Stimulated activated naive CD8-positive, alpha-beta T cell treated with anti-CD3 and anti-CD28 coated beads, Interleukin-15, Interleukin-2, amounts not matched to agents 100 U/mL and 50 U/mL, for 24 hours (primary cell): ENCODE measurements around the gene COMMD2.
A peak's percentile ranks its signal among the peaks of the same experiment; 100 is the strongest.

Experiments used
- ATAC-seq: fragments of 150-1000 bp; cut with Tn5 transposase; one replicate; pipeline ENCODE4 v1.10.0; 2021
- DNase-seq: peaks from one replicate; pipeline ENCODE4 v3.0.0; 2021

Gene COMMD2

GRCh38 chr3:149702691-149703441, 49.4 kb downstream of the COMMD2 start:
- DNase-seq, result no peak
- peak; percentile 23 for ATAC-seq

- DNase-seq (no peak), ATAC-seq (peak; percentile 49)
Measured at GRCh38 chr3:149701977-149702350, 50.3 kb downstream of the COMMD2 start.

- ATAC-seq (peak; percentile 49), DNase-seq (no peak)
Measured at GRCh38 chr3:149701206-149701976, 50.9 kb downstream of the COMMD2 start.
